NCI-H2107 (cell line): ENCODE data around the gene KIF3C.
"Not testable (repeated sequence)": the region's sequence is repeated elsewhere in the genome, so short reads cannot be mapped to it uniquely, and the experiment has no call there.

Experiments used
- DNase-seq: peaks from one replicate; lab custom pipeline; 2025; lab: John Stamatoyannopoulos, UW

KIF3C gene

DNA sequence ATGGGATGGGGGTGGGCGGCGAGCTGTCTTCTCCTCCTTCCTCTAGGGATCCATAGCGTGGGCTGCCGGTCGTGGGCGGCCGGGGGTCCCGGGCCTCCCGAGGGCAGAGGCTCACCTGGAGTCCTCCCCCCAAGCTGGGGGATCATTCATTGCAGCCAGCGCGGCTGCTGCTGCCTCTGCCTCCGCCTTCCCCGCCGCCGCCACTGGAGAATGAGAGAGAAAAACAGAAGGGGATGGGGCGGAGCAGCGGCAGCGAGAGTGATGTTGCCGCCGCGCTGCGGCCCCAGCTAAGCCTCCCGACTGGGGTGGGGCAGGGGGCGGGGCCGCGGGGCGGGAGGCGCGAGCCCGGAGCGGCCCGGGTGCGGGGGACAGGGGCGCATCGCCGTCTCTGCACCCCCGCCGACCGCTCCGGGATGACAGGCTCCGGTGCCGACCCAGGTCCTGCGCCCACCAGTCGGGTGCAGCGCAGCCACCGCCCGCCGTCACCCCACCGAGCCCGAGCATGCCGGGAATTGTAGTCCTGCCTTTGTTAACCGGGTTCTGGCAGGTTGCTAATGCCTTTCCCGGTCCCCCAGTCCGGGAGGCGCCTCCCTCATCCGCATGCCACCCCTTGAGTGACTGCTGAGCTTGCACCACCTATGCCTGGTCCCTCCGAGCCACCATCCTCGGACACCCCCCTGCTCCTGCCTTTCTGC, at the start of gene KIF3C:
TSS of gene KIF3C (minus strand) at position 225 of the 695 bp plus-strand sequence. CDS start 580 bp downstream, outside the sequence.
- DNase-seq = peak; percentile 44

- DNase-seq = not testable (repeated sequence)
Measured at GRCh38 chr2:26028083-26028482, 45.8 kb upstream of the KIF3C start.

GRCh38 chr2:26025509-26025908, 43.2 kb upstream of the KIF3C start:
- no peak for DNase-seq

DNA sequence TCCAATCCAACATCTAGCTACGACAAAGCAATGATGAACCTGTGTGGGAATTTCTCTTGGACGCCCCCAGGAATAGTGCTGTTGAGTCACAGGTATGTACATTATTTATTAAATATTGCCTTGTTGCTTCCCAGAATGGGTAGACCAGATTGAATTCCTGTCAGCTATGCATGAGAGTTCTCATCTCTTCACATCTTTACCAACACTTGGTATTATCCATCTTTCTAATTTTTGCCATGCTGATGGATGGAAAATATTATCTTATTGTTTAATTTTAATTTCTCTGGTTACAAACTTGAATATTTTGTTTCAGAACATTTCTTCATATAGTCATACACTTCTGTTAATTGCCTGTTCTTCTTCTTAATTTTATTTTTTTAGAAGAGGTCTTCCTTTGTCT, 42.0 kb upstream of the KIF3C start:
- DNase-seq = no peak

DNA sequence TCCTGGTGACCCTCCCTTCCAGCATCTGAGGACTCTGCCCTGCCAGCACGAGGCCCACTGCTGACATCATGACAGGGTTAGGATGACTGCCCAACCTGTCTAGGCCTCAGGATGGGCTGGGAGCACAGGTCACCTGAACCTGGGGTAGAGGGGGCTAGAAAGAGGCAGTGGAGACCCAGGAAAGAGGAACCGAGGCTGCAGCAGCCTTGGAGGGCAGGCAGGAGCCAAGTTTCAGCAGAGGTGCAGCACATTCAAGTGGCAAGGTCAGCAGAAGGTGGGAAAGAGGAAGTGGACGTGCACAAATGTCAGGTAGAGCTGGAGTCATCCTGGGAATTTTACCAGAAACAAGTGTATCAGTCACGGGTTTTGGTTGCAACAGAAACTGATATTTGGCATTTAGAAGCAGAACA, 37.9 kb upstream of the KIF3C start:
- DNase-seq = no peak

- DNase-seq = no peak
Measured at GRCh38 chr2:26018184-26019055, 36.1 kb upstream of the KIF3C start.

DNA sequence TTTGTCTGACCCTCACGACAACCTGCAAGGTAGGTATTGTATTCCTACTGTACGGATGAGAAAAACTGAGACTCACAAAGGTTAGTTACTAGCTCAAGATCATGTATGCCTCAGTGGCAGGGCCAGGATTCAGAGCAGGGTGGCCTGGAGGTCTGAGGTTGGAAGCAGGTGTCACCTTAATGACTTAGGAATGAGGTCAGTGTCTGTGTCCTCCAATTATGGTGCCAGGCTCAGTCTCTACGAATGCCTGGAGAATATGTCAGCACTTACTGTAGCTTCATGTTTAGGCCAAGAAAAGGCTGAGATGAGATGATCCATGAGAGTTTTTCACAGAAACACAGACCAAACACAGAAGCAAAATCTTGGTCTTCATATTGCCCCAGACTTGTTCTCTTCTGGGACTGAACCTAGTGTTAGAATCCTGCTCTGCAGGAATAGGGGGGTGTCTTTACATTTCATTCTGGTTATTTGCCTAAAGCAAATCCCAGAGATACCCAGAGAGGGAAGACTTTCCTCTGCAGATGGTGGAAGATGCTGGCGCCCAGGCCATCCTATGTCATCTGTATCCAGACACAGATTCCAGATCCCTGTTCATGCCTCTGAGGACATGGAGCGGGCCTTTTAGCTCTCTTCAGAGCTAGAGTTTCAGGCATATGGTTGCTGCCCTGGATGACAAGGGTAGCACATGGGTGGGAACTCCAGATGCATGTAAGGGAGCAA, 35.3 kb upstream of the KIF3C start:
- DNase-seq = no peak

GRCh38 chr2:26016706-26017045, 34.4 kb upstream of the KIF3C start:
- not testable (repeated sequence) for DNase-seq

GRCh38 chr2:26016012-26016705, 33.9 kb upstream of the KIF3C start:
- DNase-seq = no peak

DNA sequence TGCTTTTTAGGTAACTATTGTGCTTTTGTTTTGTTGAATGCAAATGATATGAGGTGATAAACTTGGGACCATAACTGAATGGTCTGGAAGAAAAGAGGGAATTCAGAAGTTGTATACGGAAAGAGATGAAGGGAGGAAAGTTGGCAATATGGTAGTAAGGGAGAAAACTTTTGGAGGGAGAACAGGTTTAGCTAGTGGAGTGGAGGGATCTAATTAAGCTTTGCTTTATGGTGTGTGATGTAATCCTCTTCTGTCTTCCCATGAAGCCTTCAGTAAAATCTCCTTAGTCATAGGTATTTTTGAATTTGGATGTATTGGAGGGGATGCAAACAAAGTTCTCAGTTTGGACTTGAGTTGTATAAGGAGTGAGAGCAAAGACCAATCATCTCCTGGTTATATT, 31.4 kb upstream of the KIF3C start:
- no peak for DNase-seq

- DNase-seq = no peak
Measured at GRCh38 chr2:26011990-26012856, 29.9 kb upstream of the KIF3C start.

DNA sequence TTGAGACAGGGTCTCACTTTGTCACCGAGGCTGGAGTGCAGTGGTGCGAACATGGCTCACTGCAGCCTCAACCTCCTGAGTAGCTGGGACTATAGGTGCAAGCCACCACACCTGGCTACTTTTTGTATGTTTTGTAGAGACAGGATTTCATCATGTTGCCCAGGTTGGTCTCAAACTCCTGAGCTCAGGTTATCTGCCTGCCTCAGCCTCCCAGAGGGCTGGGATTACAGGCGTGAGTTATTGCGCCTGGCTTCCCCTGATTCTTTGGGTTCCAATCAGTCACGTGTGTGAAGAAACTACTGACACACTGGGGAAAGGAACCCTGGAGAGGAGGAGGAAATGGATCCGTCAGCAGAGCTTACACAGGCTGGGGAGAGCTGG, 29.3 kb upstream of the KIF3C start:
- no peak for DNase-seq

DNA sequence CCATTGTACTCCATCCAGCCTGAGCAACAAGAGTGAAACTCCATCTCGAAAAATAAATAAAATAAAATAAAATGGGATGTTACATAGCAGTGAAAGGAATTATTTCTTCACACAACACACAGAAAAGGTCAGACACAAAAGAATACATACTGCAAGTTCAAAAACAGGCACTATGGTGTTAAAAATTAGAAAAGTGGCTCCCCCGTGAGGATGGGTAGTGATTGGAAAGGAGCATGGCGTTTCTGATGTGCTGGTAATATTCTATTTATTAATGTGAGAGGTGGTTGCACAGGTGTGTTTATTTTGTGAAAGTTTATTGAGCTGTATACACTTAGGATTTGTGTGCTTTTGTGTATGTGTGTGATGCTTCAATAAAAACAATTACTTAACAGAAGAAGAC, 28.6 kb upstream of the KIF3C start:
- DNase-seq = no peak

DNA sequence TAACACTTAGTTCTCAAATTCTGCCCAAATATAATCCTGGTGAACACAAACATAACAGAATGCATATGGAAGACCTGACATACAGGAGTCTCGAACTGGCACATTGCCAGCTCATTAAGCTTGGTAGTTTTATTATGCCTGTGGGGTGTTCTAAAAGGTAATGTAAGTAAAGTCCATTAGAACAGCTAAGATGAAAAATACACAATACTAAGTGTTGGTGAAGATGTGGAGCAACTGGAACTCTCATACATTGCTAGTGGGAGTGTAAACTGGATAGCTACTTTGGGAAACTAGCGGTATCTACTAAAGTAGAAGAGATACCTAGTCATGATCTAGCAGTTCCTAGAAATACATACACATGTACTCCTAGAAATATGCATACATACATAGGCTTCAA, 27.3 kb upstream of the KIF3C start:
- DNase-seq = no peak

GRCh38 chr2:26008851-26009566, 26.7 kb upstream of the KIF3C start:
- DNase-seq = no peak

- no peak for DNase-seq
Measured at GRCh38 chr2:26008095-26008494, 25.8 kb upstream of the KIF3C start.

DNA sequence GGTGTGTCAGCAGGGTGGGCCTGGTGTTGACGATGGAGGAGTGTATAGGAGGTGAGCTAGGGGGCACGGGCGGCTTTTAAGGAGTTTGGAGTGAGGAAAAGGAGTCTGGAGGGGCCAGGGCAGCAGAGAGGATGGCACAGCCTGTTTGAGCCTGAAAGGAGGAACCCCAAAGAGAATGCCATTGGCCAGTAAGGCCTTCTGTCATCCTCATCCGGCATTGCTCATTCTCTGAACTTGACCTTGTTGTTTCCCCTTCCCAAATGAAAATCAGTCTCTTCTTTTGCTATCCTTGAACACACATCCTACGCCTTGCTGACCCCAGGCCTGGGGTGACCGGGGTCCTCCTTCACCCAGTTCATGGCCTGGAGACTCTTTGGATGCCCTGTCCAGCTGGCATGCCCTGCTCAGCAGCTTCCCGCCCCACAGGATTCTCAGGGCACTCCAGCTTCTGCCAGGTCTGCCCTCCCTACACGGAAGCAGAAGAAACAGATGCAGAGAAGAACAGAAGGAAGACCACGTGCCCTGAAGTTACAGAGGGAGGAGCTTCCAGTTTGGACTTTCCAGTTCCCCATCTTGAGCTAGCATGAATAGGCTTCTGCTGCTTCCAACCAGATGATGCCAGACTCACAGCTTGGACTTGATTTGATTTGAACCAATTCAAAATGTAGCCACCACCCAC, 20.5 kb upstream of the KIF3C start:
- no peak for DNase-seq

DNA sequence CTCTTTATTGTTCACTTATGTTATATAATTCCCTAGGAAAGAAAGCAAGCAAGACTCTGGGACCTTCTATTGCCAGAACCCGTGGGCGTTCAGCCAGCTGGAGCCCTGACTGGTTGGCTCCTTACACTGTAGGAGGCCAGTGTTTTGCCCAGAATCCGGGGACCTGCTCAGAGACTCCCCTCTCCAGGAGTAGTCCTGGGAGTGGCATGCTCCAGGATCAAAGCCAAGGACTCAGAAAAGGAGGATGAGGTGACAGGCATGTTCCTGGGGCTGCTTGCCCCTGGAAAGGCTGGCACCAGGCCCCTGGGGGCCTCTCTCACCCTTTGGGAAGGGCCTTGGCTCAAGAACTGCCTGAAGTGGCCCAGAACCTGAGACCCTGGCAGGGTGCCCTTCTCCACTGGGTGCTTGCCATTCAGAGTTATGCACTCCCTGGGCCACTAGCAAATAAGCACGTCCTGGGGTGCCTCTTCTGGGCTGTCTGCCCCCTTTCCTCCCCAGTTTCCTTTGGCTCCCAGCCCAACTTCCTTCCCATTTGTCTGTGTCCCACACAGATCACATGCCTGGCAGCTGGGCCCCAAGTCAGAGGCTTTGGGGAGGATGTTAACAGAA, 19.6 kb upstream of the KIF3C start:
- DNase-seq = peak; percentile 70

GRCh38 chr2:26000561-26001082, 18.3 kb upstream of the KIF3C start:
- no peak for DNase-seq
